Endothelial cell of umbilical vein (primary cell): Measurements from ENCODE around the gene RELCH. TPM values are rescaled to one million over a fixed set of nuclear protein-coding genes. Genes with fewer than 3 reads are reported as not detected.

Source experiments
- BruUV-seq: library from RNA; stranded (reverse); fragments of 400-500 nt; replicated peaks from 2 replicates; lab custom pipeline; 2021; lab: Mats Ljungman, UMichigan
- CTCF ChIA-PET: fragments of 300-600, 350-600 bp; sonication (Branson Sonifier 250); formaldehyde crosslinking; loops from one replicate; lab custom pipeline; 2021; ENCODE audit warnings: antibody characterized with exemption, inconsistent platforms; lab: Charles Lee
- POLR2A ChIA-PET: fragments of 300-600, 350-600 bp; sonication (Branson Sonifier 250); formaldehyde crosslinking; loops from one replicate; lab custom pipeline; 2021; ENCODE audit warnings: antibody characterized with exemption, inconsistent platforms; lab: Charles Lee
- DNase-seq: peaks from one replicate; pipeline ENCODE4 v3.0.0-alpha.2; 2011; ENCODE audit warnings: low read depth, low spot score
- FAIRE-seq: peaks from 2 replicates; lab custom pipeline; 2011; peaks lifted over from hg19 to GRCh38; lab: Jason Lieb, UNC
- H2AFZ ChIP-seq: 2 replicates; pipeline ENCODE4 v1.6.0; 2012; ENCODE audit warnings: low read depth, low read length, control low read depth, inconsistent platforms
- H3K27ac ChIP-seq: 2 replicates; pipeline ENCODE4 v1.5.1; 2011; ENCODE audit warnings: low read depth, mild to moderate bottlenecking, control low read depth, low read length, moderate library complexity; ENCODE audit not compliant: insufficient read depth
- H3K27me3 ChIP-seq, 2 experiments: 2 replicates each; pipeline versions ENCODE4 v1.6.0 to v1.6.1; 2011; ENCODE audit warnings: low read length in 2 of 2, mixed read lengths in 1 of 2; ENCODE audit not compliant: control insufficient read depth in 2 of 2, insufficient read depth in 2 of 2
- H3K36me3 ChIP-seq, 2 experiments: 2 replicates in 1 of 2; 3 replicates in 1 of 2; pipeline ENCODE4 v1.5.1; 2011; ENCODE audit warnings: low read length in 2 of 2, mild to moderate bottlenecking in 1 of 2, moderate library complexity in 1 of 2; ENCODE audit not compliant: control insufficient read depth in 2 of 2, insufficient read depth in 2 of 2; ENCODE audit errors: extremely low read depth in 1 of 2
- H3K4me1 ChIP-seq: 3 replicates; pipeline ENCODE4 v1.5.1; 2011; ENCODE audit warnings: mild to moderate bottlenecking, low read length; ENCODE audit not compliant: control insufficient read depth, insufficient read depth; ENCODE audit errors: extremely low read depth
- H3K4me2 ChIP-seq: 2 replicates; pipeline ENCODE4 v1.6.1; 2011; ENCODE audit warnings: low read length, control low read depth, mixed read lengths; ENCODE audit not compliant: insufficient read depth
- H3K4me3 ChIP-seq, 3 experiments: fragments of 200-600 bp in 1 of 3; sonication (generic), shearing (Covaris generic) in 1 of 3; replicated peaks in 1 of 3; 2 replicates each; pipeline ENCODE4 v1.5.1; 2011 to 2016; ENCODE audit warnings: control low read depth in 3 of 3, low read length in 3 of 3, mild to moderate bottlenecking in 2 of 3, inconsistent platforms in 1 of 3, low read depth in 1 of 3, moderate library complexity in 1 of 3; ENCODE audit not compliant: insufficient read depth in 1 of 3
- H3K79me2 ChIP-seq: 2 replicates; pipeline ENCODE4 v1.6.0; 2012; ENCODE audit warnings: low read length, inconsistent platforms; ENCODE audit not compliant: control insufficient read depth, insufficient read depth
- H3K9ac ChIP-seq: replicated peaks from 2 replicates; pipeline ENCODE3; 2011; ENCODE audit warnings: low read length, control low read depth; ENCODE audit not compliant: insufficient read depth; ENCODE audit errors: extremely low read depth
- H3K9me1 ChIP-seq: replicated peaks from 3 replicates; pipeline ENCODE4 v1.6.0; 2011; ENCODE audit warnings: mild to moderate bottlenecking, low read length; ENCODE audit not compliant: control insufficient read depth, insufficient read depth; ENCODE audit errors: extremely low read depth
- H3K9me3 ChIP-seq: replicated peaks from 2 replicates; pipeline ENCODE4 v1.5.1; 2012; ENCODE audit warnings: low read length, inconsistent platforms; ENCODE audit not compliant: control insufficient read depth, insufficient read depth
- H4K20me1 ChIP-seq: replicated peaks from 2 replicates; pipeline ENCODE3; 2011; ENCODE audit warnings: mild to moderate bottlenecking, low read length; ENCODE audit not compliant: control insufficient read depth, insufficient read depth; ENCODE audit errors: extremely low read depth
- EZH2 ChIP-seq: IDR thresholded peaks from 2 replicates; pipeline ENCODE4 v1.6.1; 2012; ENCODE audit warnings: borderline replicate concordance, low read depth, mild to moderate bottlenecking, moderate library complexity, low read length, inconsistent platforms; ENCODE audit not compliant: severe bottlenecking
- FOS ChIP-seq: IDR thresholded peaks from 2 replicates; pipeline ENCODE4 v1.6.1; 2011; ENCODE audit warnings: mild to moderate bottlenecking, low read length, moderate library complexity, borderline replicate concordance; ENCODE audit not compliant: insufficient read depth
- GATA2 ChIP-seq: IDR thresholded peaks from 2 replicates; pipeline ENCODE4 v1.7.0; 2011; ENCODE audit warnings: low read depth, mild to moderate bottlenecking, moderate library complexity, mixed read lengths, low read length; ENCODE audit not compliant: insufficient read length, insufficient read depth
- JUN ChIP-seq: IDR thresholded peaks from 2 replicates; pipeline ENCODE4 v1.6.1; 2011; ENCODE audit warnings: borderline replicate concordance, low read depth; ENCODE audit not compliant: insufficient read length, insufficient read depth
- MYC ChIP-seq: IDR thresholded peaks from one replicate; pipeline ENCODE4 v1.6.1; 2011; ENCODE audit warnings: mild to moderate bottlenecking, low read depth, low read length
- POLR2A ChIP-seq: IDR thresholded peaks from 2 replicates; pipeline ENCODE4 v1.6.1; 2012; ENCODE audit warnings: low read depth, mild to moderate bottlenecking, control low read depth, low read length
- POLR2AphosphoS5 ChIP-seq: IDR thresholded peaks from 2 replicates; pipeline ENCODE4 v1.6.1; 2012; ENCODE audit warnings: low read depth, mild to moderate bottlenecking, control low read depth, low read length, moderate library complexity; ENCODE audit not compliant: insufficient read depth
- dilution Hi-C: fragments of 300-500 bp; cut with MboI; formaldehyde crosslinking; loops from one replicate; pipeline ENCODE4 v1.15.0; 2019; ENCODE audit warnings: low sequenced_read_pairs; ENCODE audit not compliant: extremely low pct_ligation_motif_present
- intact Hi-C: fragments of 100-400 bp; cut with micrococcal nuclease; formaldehyde crosslinking; loops from one replicate; pipeline ENCODE4 v1.10.0; 2022
- polyA plus RNA-seq, 4 experiments: library from polyadenylated mRNA; depleted of rRNA in 3 of 4; stranded (reverse) in 3 of 4; unstranded in 1 of 4; fragments of >200 nt; gene quantifications; 2 replicates each; pipeline versions ENCODE4 v1.2.1 to v1.2.3, GENCODE V29; 2011 to 2012; ENCODE audit warnings: missing spikeins in 1 of 4
- total RNA-seq: library from RNA; stranded (reverse); gene quantifications from 2 replicates; pipeline ENCODE4 v1.2.3, GENCODE V29; 2021
- TF ChIP-seq, protein P1 (sequence below): IDR thresholded peaks from 2 replicates; pipeline ENCODE4 v1.6.1; 2011; ENCODE audit not compliant: insufficient read depth, insufficient read length
- TF ChIP-seq, protein P2 (sequence below), 2 donors: IDR thresholded peaks; 1 replicate in 1 of 2; 2 replicates in 1 of 2; pipeline ENCODE4 v1.5.1; 2011; ENCODE audit warnings: low read length in 2 of 2, mild to moderate bottlenecking in 2 of 2, moderate library complexity in 2 of 2, control low read depth in 1 of 2, inconsistent platforms in 1 of 2, low read depth in 1 of 2; ENCODE audit not compliant: insufficient read depth in 1 of 2; ENCODE audit errors: extremely low read depth in 1 of 2

The RELCH gene
- total and polyA plus RNA-seq, 2 donors (not counting 3 experiments of a cell fraction or from before 2014, with no cell fraction given), result 6.6 to 25.2 TPM

DNA sequence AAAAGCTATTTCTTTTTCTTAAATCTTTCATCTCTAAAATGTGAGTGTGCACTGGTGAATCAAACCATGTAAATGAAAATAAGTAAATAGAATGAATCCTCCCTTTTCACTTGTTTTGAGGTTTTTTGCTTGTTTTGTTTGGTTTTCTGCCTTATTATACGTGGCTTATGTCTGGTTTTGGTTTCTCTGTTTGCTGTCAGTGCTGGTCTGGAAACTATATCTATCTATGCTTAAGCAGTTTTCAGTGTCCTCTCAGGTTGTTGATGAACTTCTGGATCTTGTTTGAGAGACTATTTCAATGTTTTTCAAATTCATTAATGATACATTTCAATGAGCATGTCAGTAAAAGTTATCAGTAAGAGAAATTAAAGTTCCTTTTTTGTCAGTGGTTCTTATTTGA, 90.0 kb downstream of the RELCH start:
- ChIA-PET CTCF (interaction anchor here (1.0 to 1.4 kb wide), 2 partner anchors 11 to 28 kb away, joined by 3 to 7 read pairs; no protein-coding TSS in a partner anchor), POLR2A (no interaction called here)
- no peaks in the 10 kb centered on the region for H3K27me3 ChIP-seq
- H3K36me3 ChIP-seq, result peaks cover 2 to 3% of the 10 kb centered on the region in 2 experiments
- DNase-seq (no peak), FAIRE-seq (no peak)
- no peak overlapping the region for H3K4me3 ChIP-seq
- peaks cover 2% of the 10 kb centered on the region for H3K9me1 ChIP-seq
- no peaks in the 10 kb centered on the region for H4K20me1 ChIP-seq
- BruUV-seq, result no TSS peak
- intact Hi-C loops (no loop called here), dilution Hi-C loops (no loop called here)
- no peak overlapping the region for H3K4me2 ChIP-seq
- no peak overlapping the region for H3K9ac ChIP-seq
- no peaks in the 10 kb centered on the region for H3K79me2 ChIP-seq
- no peaks in the 10 kb centered on the region for H3K9me3 ChIP-seq
- TF ChIP-seq POLR2AphosphoS5, result no peak
- TF ChIP-seq JUN, result no peak
- no peak for TF ChIP-seq POLR2A
- TF ChIP-seq GATA2, result no peak
- TF ChIP-seq MYC, result no peak
- no peak for TF ChIP-seq EZH2
- no peak for TF ChIP-seq FOS
- TF ChIP-seq, protein P1, sequence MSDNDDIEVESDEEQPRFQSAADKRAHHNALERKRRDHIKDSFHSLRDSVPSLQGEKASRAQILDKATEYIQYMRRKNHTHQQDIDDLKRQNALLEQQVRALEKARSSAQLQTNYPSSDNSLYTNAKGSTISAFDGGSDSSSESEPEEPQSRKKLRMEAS, result no peak
- TF ChIP-seq, protein P2, sequence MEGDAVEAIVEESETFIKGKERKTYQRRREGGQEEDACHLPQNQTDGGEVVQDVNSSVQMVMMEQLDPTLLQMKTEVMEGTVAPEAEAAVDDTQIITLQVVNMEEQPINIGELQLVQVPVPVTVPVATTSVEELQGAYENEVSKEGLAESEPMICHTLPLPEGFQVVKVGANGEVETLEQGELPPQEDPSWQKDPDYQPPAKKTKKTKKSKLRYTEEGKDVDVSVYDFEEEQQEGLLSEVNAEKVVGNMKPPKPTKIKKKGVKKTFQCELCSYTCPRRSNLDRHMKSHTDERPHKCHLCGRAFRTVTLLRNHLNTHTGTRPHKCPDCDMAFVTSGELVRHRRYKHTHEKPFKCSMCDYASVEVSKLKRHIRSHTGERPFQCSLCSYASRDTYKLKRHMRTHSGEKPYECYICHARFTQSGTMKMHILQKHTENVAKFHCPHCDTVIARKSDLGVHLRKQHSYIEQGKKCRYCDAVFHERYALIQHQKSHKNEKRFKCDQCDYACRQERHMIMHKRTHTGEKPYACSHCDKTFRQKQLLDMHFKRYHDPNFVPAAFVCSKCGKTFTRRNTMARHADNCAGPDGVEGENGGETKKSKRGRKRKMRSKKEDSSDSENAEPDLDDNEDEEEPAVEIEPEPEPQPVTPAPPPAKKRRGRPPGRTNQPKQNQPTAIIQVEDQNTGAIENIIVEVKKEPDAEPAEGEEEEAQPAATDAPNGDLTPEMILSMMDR (IDR thresholded peaks at IDR 0.05; ENCODE audit: extremely low read depth in 1 of 2, insufficient read depth in 1 of 2, low read depth in 1 of 2, low read length in 2 of 2), result no peak
- H2AFZ ChIP-seq, result no peak overlapping the region
- peaks cover 18% of the 10 kb centered on the region for H3K4me1 ChIP-seq
- no peak overlapping the region for H3K27ac ChIP-seq
